ENCODE results near the gene TBC1D23.
"Not testable (repeated sequence)": the region's sequence is repeated elsewhere in the genome, so short reads cannot be mapped to it uniquely, and the experiment has no call there.

The TBC1D23 gene

GRCh38 chr3:100256731-100257151 is 4.1 kb upstream of the TBC1D23 start:
- DNase-seq (ENCODE audit: low read depth): no peak

DNA sequence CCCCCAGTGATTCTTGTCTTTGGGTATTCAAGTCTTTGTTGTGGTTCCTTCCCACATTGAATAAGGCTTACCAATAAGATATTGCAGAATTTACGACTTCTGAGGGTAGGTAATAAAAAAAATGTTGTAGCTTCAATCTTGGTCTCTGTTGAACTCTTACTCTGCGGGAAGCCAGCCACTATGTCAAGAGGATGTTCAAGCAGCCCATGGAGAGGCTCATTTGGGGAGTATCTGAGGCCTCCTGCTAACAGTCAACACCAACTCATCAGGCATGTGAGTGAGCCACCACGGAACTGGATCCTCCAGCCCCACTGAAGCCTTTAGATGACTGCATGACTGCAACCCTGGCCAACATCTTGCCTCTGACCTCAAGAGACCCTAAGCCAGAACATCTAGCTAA is 3.2 kb upstream of the TBC1D23 start:
- DNase-seq (ENCODE audit: low read depth): peak; percentile 82

DNA sequence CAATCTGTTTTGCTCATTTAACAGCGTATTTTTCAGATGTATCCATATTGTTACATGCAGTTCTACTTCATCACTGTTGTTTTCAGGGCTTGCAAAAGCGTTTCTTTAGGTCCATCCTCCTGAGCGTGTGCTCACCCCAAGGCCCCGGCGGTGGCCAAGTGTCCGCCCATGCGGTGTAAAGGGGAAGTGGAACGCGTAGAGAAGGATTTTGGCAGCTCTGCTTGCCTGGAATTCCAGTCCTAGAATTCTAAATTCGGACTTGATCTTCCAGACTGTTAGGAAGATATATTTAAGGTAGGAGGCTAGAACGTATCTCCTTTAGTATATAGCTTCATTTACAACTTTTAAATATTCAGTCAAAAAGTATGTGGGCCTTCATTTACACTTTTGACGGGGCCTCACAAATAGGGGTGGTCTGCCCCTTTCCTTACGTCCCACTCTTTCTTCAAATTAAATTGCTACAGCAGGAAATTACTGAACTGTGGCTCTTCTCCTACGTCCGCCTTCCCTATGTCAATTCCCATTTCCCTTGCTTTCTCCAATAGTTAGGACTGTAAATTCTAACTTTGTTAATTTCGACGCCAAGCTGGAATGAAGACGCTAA is 609 bp upstream of the TBC1D23 start:
- DNase-seq (ENCODE audit: low read depth): peak; percentile 49

DNA sequence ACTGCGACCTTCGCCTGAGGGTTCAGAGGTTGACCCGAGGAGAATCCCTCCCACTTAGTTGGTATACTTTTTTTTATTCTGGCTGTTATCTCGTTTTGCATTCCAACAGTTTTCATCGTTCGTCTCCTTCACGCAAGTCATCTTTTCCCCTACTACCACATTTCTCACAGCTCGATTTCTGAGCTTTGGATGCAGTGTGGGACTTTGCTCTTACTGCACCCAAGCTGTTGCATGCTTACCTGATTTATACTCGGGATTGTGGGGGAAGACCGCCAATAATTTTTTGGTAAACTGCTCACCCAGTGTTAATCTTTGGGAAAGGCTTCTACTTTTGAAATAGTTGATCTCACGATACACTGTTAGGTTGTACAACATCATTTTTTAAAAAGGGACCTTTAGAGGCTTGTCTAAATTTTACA is 702 bp downstream of the TBC1D23 start:
- DNase-seq (ENCODE audit: low read depth): no peak

DNA sequence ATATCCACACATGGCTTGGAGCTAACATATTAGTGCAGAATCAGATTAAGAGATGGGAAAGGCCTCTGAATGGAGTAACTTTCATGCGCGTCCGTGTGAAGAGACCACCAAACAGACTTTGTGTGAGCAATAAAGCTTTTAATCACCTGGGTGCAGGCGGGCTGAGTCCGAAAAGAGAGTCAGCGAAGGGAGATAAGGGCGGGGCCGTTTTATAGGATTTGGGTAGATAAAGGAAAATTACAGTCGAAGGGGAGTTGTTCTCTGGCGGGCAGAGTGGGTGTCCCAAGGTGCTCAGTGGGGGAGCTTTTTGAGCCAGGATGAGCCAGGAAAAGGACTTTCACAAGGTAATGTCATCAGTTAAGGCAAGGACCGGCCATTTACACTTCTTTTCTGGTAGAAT is 2.1 kb downstream of the TBC1D23 start:
- DNase-seq (ENCODE audit: low read depth): not testable (repeated sequence)

DNA sequence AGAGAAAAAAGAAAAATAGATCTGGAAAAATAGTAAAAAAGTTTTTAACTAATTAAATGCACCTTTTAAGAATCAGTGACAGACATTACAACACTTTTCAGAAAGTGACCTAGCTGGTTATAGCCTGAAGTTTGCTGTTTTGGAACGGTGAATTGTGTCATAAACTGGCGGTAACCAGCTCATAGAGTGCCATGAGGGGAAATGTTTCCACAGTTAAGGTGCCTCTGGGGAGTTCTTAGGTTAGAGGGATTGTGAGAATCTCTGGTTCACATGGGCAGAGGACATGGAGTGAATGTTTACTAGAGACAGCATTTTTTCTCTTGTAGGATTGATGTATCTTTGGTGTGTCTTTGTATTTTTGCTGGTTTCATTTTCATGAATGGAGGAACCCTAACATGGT is 2.8 kb downstream of the TBC1D23 start:
- no peak for DNase-seq (ENCODE audit: low read depth)

DNA sequence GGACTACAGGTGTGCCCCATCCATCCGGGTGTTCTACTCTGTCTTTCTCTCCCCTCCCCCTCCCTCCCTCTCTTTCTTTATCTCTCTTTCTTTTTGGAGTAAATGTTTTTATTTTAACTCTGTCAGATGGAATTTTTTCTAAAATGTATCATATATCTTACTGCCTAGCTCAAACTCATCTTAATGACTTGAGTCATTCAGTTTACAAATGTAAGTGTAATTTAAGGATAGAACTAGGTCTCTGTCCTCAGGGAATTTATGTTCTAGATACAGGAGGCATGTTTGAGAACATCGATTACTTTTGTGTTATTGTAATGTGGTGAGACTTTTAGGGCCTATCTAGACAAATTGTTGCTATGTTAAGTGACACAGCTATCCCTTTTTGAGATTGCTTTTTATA is 3.5 kb downstream of the TBC1D23 start:
- peak; percentile 36 for DNase-seq (ENCODE audit: low read depth)

DNA sequence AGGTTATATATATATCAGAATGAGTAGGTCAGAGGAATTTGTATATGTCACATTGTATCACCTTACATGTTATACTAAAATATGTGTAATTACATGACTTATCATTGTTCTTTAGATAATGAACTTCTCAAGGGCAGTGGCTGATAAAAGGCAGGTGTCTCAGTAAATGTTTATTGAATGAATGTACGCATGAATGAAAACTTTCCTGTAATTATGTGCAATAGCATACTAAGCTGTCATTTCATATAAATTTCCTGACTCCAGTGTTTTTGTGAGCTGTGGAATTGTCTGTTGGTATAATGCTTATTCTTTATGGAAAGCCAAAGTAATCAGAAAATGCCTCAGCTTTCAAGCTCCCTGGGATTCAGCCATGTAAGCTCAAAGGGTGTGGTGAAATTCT is 4.2 kb downstream of the TBC1D23 start:
- no peak for DNase-seq (ENCODE audit: low read depth)

DNA sequence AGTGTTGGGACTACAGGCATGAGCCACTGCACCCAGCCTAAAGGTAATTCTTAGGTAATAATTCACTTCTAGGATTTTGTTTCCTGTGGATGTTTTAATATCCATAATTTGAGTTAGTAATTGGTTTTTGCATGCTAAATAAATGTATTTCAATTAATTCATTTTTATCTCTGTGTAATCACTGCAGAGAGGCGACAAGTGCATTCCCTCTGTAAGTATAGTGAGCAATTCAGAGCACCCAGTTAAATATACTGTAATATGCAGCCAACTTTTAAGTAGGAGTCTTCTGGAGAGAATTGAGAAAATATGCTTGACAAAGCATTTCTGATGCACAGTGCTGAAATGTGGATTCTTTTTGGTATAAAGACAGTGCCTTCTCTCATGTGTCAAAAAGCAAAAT is 5.7 kb downstream of the TBC1D23 start:
- no peak for DNase-seq (ENCODE audit: low read depth)

GRCh38 chr3:100268156-100268555 is 7.4 kb downstream of the TBC1D23 start:
- DNase-seq (ENCODE audit: low read depth): peak; percentile 61

DNA sequence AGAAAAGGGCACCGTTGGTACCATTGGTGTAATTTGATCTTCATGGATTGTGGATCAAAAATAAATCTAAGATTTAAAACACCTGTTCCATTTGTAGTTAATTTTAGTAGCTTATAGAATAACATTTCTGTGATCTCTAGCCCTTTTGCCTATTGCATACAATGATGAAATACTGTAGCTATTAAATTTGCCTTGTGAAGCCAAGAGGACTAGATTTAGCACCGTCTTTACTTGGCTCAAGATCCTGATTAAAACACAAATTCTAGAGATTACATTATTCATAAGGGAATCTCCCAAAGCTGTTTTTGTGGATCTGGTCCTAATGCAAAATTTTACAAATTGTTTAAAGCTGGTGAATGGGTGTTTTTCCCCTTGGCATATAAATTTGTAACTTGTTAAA is 8.2 kb downstream of the TBC1D23 start:
- DNase-seq (ENCODE audit: low read depth): peak; percentile 34

- DNase-seq (ENCODE audit: low read depth): peak; percentile 99
These were observed 8.8 kb downstream of the TBC1D23 start for GRCh38 chr3:100269410-100270214.

DNA sequence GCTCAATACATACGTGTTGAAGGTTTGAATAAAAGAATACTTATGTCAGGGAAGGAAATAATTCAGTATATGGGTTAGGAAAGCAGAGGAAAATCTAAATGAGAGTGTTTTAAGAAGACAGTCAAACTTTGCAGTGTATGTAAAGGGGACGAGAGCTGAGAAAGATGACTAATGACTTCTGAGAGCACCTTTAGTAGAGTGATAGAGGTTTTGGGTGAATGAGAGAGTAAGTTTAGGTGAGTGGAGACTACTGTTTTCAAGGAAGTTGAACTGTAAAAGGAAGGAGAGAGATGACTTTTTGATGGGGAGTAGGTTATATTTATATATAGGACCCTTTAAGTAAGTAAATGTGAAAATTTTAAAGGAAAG is 9.4 kb downstream of the TBC1D23 start:
- DNase-seq (ENCODE audit: low read depth): no peak

- DNase-seq (ENCODE audit: low read depth): no peak
These were observed 10.7 kb downstream of the TBC1D23 start for GRCh38 chr3:100271522-100271921.

- DNase-seq (ENCODE audit: low read depth): not testable (repeated sequence)
These were observed 12.2 kb downstream of the TBC1D23 start for GRCh38 chr3:100272797-100273611.

- DNase-seq (ENCODE audit: low read depth): no peak
These were observed 13.6 kb downstream of the TBC1D23 start for GRCh38 chr3:100274361-100274760.

GRCh38 chr3:100277255-100277800 is 16.5 kb downstream of the TBC1D23 start:
- no peak for DNase-seq (ENCODE audit: low read depth)

- DNase-seq (ENCODE audit: low read depth): no peak
These were observed 18.1 kb downstream of the TBC1D23 start for GRCh38 chr3:100278910-100279309.

DNA sequence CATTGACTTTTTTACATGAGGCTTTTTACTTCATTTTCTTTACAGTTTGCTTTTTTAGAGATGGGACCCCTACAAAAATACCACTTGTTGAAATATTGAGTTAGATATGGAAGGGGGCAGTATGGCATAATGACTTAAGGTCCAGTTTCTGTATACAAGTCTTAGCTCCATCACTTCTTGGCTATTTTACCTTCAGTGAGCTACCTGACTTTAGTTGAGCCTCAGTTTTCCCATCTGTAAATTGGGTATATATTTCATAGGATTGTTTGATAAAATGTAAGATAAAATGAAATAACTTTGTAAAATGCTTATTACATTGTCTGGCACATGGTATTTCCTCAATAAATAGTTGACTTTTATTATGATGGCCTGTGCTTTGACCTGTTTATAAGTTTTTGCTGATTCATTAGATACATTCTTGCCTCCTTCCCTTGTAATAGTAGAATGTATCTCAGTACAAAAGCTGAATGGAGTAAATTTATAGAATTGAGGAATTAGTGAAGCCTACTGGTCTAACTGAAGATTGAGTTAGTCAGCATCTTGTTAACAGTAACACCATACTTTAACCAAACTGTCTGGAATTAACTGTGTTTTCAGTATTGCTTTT is 27.6 kb downstream of the TBC1D23 start:
- DNase-seq (ENCODE audit: low read depth): no peak

DNA sequence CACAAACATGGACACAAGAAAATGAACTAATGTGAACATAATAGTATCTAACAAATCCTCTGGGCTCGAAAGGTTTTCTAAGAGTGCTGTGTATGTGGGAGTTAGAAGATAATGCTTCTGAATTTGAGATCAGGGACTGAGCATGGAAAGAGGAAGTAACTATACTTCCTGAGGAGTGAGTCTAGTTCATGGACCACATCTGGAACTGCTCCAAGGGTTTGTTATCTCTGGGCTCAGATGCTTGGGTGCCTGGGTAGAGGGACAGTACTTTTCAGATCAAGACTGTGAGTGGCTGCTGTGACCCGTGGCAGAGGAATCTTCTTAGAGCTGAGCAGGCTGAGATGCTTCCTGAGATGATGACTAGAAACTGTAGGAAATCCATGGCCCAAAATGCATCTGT is 28.5 kb downstream of the TBC1D23 start:
- DNase-seq (ENCODE audit: low read depth): peak; percentile 22

DNA sequence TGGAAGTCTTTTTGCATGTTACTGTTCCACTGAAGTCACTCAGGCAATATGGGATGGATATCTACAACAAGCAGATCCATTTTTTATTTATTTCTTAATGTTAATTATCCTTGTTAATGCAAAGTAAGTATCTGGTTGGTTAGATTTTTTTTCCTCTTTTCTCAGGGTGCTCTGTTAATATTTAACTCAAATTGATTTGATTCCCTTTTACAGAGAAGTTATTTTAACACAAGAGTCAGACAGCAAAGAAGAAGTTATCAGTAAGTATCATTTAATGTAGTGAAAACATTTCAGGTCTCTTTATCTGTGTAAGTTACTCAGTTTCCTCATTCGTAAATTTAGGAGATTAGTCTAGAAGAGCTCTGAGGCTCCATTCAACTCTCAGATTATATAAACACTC is 34.3 kb downstream of the TBC1D23 start:
- no peak for DNase-seq (ENCODE audit: low read depth)

DNA sequence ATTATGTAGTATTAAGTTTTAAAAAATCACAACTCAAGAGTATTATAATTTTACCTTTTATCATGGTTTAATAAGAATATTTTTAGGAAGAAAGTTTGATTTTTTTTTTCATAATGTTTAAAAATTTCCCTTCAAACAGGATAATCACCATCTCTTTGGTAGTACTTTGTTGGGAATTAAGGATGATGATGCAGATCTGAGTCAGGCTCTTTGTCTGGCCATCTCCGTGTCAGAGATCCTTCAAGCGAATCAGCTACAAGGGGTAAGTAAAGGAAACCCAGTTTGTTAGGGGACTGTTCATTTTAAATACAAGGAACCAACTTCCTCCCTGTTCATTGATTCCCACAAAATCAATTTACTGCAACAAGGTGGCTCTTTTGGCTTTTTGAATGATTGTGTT is 37.0 kb downstream of the TBC1D23 start:
- DNase-seq (ENCODE audit: low read depth): peak; percentile 71
